ENCODE measurements around the gene SIN3A. TPM values are rescaled to one million over a fixed set of nuclear protein-coding genes. Genes with fewer than 3 reads are reported as not detected.

SIN3A gene
- total and polyA plus RNA-seq, 2 of the 4 experiments (the other 2 are of a cell fraction): 21.2 to 31.5 TPM

GRCh38 chr15:75328493-75329314 is 122.8 kb downstream of the SIN3A start:
- intact Hi-C loops (cut with micrococcal nuclease): no loop called here
- no peak overlapping the region for H3K56ac ChIP-seq (ENCODE audit: extremely low read depth, insufficient read depth, low read length)
- no peak overlapping the region for H4K91ac ChIP-seq (ENCODE audit: insufficient read depth, low read depth, low read length)
- no peaks in the 10 kb centered on the region for H4K20me1 ChIP-seq (ENCODE audit: insufficient read depth, low read length)
- DNase-seq (no peak), ATAC-seq (ENCODE audit: low read depth) (no peak)
- H3K18ac ChIP-seq (ENCODE audit: low read depth, low read length): no peak overlapping the region
- dilution Hi-C loops (cut with HindIII; ENCODE audit: low sequenced_read_pairs, unreplicated experiment): no loop called here
- no peak overlapping the region for H2BK5ac ChIP-seq (ENCODE audit: low read depth, low read length, poor library complexity, severe bottlenecking)
- no peaks in the 10 kb centered on the region for H3K9me1 ChIP-seq (ENCODE audit: insufficient read depth, low read length)
- no peaks in the 10 kb centered on the region for H3K4me1 ChIP-seq (ENCODE audit: control insufficient read depth, insufficient read depth, low read length)
- H2BK120ac ChIP-seq (ENCODE audit: low read depth, low read length): no peak overlapping the region
- no peak overlapping the region for H2BK15ac ChIP-seq (ENCODE audit: low read depth, low read length)
- no peak overlapping the region for H3K4me3 ChIP-seq (ENCODE audit: insufficient read depth, low read depth, low read length)
- no peaks in the 10 kb centered on the region for H3K9me3 ChIP-seq (ENCODE audit: control insufficient read depth, insufficient read depth, low read length)
- no peak overlapping the region for H2AK5ac ChIP-seq (ENCODE audit: low read depth, low read length)
- TF ChIP-seq RAD21 (IDR thresholded peaks at IDR 0.05; ENCODE audit: low read length) (no peak), CTCF (conservative IDR thresholded peaks at IDR 0.05; ENCODE audit: low read depth, low read length) (no peak), NFE2L2 (IDR thresholded peaks at IDR 0.05; ENCODE audit: low read depth, low read length) (no peak), SMC3 (IDR thresholded peaks at IDR 0.05; ENCODE audit: low read depth, low read length) (no peak), ELK1 (IDR thresholded peaks at IDR 0.05; ENCODE audit: borderline replicate concordance, low read depth, low read length) (no peak), MAFK (IDR thresholded peaks at IDR 0.05; ENCODE audit: low read depth, low read length) (no peak), MXI1 (IDR thresholded peaks at IDR 0.05; ENCODE audit: borderline replicate concordance, low read depth, low read length) (no peak), BHLHE40 (IDR thresholded peaks at IDR 0.05; ENCODE audit: low read depth, low read length) (no peak)
- POLR2A ChIA-PET (ENCODE audit: unreplicated experiment): no interaction called here
- no peak overlapping the region for H3K4ac ChIP-seq (ENCODE audit: low read depth, low read length)
- no peak overlapping the region for H3K9ac ChIP-seq (ENCODE audit: low read depth, low read length)
- no peak overlapping the region for H2AK9ac ChIP-seq (replicated peaks; ENCODE audit: low read depth, low read length, poor library complexity)
- H3K23ac ChIP-seq (ENCODE audit: low read depth, low read length): no peak overlapping the region
- H3K27ac ChIP-seq (ENCODE audit: insufficient read depth, low read length): no peak overlapping the region
- peaks cover 12% of the 10 kb centered on the region for H3K27me3 ChIP-seq (ENCODE audit: control insufficient read depth, insufficient read depth, low read length)
- no peak overlapping the region for H2BK20ac ChIP-seq (ENCODE audit: low read depth, low read length)
- WGBS, 2 experiments (ENCODE audit: extremely low coverage in 2 of 2, insufficient read length in 1 of 2): 20% methylated on average over 1 of the region's 10 CpGs; no CpG with 5 or more reads in 1 of the 2 experiments
- no peak overlapping the region for H4K8ac ChIP-seq (ENCODE audit: low read depth in 2 of 2, low read length in 2 of 2)
- in situ Hi-C loops (cut with MboI; ENCODE audit: low sequenced_read_pairs): no loop called here
- no peak overlapping the region for H4K5ac ChIP-seq (ENCODE audit: low read depth, low read length)
- no peak overlapping the region for H3K14ac ChIP-seq (replicated peaks; ENCODE audit: low read depth, low read length)
- no peak overlapping the region for H3K4me2 ChIP-seq (ENCODE audit: low read depth, low read length)
- no peaks in the 10 kb centered on the region for H3K79me1 ChIP-seq (ENCODE audit: low read depth in 1 of 2, low read length in 2 of 2)
- CTCF ChIA-PET: no interaction called here
- no peaks in the 10 kb centered on the region for H3K36me3 ChIP-seq (ENCODE audit: control insufficient read depth, insufficient read depth, low read length)
- BruUV-seq (replicated peaks): no TSS peak
- no peak overlapping the region for H2AFZ ChIP-seq (replicated peaks; ENCODE audit: low read length, poor library complexity)

All from IMR-90 (cell line).